RWPE2 (cell line): ENCODE results near the gene UQCRC2.

Experiments
- ATAC-seq: fragments of 200-7000 bp; cut with Tn5 transposase; 3 replicates; pipeline ENCODE4 v1.9.1; 2021; ENCODE audit warnings: low read depth
- DNase-seq: peaks from one replicate; pipeline ENCODE4 v3.0.0-alpha.2; 2020; ENCODE audit warnings: low spot score
- H3K27ac ChIP-seq: fragments of 450-650 bp; 2 replicates; pipeline ENCODE4 v1.5.1; 2017; ENCODE audit warnings: mild to moderate bottlenecking; ENCODE audit not compliant: poor library complexity, severe bottlenecking
- H3K27me3 ChIP-seq: fragments of 250-450 bp; sonication (Bioruptor Pico); 2 replicates; pipeline ENCODE4 v1.5.1; 2021; ENCODE audit warnings: mild to moderate bottlenecking, moderate library complexity; ENCODE audit not compliant: insufficient read depth, poor library complexity, severe bottlenecking
- H3K36me3 ChIP-seq: fragments of 250-450 bp; sonication (Bioruptor Pico); 2 replicates; pipeline ENCODE4 v1.5.1; 2020; ENCODE audit warnings: low read depth, mild to moderate bottlenecking, moderate library complexity
- H3K4me1 ChIP-seq: fragments of 250-450 bp; sonication (Bioruptor Pico); 2 replicates; pipeline ENCODE4 v1.5.1; 2021; ENCODE audit warnings: mild to moderate bottlenecking, moderate library complexity; ENCODE audit not compliant: insufficient read depth, poor library complexity, severe bottlenecking
- H3K4me3 ChIP-seq: fragments of 250-450 bp; sonication (Bioruptor Pico); 2 replicates; pipeline ENCODE4 v1.5.1; 2021; ENCODE audit warnings: mild to moderate bottlenecking, moderate library complexity; ENCODE audit not compliant: severe bottlenecking
- H3K9me3 ChIP-seq: fragments of 250-450 bp; sonication (Bioruptor Pico); 2 replicates; pipeline ENCODE4 v1.5.1; 2021; ENCODE audit warnings: mild to moderate bottlenecking, moderate library complexity; ENCODE audit not compliant: severe bottlenecking
- CTCF ChIP-seq: fragments of 450-650 bp; IDR thresholded peaks from one replicate; pipeline ENCODE4 v1.5.1; 2017; ENCODE audit warnings: mild to moderate bottlenecking, moderate library complexity; ENCODE audit not compliant: poor library complexity, severe bottlenecking

Gene UQCRC2

DNA sequence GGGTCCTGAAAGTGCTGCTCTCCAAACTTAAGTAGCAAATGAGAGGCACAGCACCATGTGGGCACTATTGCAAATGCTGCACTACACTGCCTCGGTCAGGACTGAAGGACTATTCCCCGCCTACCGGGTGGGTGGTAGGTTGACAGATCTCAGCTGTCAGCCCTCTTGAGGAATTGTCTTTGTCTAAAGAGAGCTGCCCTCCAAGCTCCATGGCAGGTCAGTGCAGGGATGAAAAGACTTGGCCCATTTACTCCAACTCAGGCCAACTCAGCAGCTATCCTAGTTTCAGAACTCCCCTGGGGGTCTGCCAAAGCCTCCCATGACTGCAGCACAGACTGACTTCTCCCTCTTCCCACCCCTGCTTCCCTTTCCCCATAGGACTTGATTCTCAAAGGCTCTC lies 51.2 kb downstream of the UQCRC2 start:
- Histone ChIP-seq H3K4me1 (peaks cover 16% of the 10 kb centered on the region), H3K4me3 (no peak overlapping the region), H3K27me3 (no peaks in the 10 kb centered on the region), H3K36me3 (no peaks in the 10 kb centered on the region), H3K9me3 (no peaks in the 10 kb centered on the region), H3K27ac (no peak overlapping the region)
- no peak for DNase-seq
- ATAC-seq = no peak
- no peak for TF ChIP-seq CTCF

DNA sequence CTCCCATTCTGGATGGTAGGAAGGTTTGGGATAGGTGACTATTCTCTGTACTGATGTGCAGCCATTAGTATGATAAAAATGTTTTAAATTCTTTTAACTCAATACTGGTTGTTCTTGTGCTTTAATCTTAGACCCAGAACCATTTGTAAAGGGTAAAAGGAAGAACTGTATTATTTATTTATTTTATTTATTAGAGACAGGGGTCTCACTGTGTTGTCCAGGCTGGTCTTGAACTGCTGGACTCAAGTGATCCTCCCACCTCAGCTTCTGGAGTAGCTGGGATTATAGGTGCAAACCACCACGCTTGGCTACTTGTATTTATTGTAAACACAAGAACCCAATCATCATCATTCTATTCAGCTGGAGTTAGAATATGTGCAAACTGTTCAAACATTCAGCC lies 52.6 kb downstream of the UQCRC2 start:
- ATAC-seq = no peak
- H3K36me3 ChIP-seq = peaks cover 7% of the 10 kb centered on the region; the same call in 1 of the 2 replicates
- no peak overlapping the region for H3K27ac ChIP-seq
- no peak for DNase-seq
- no peaks in the 10 kb centered on the region for H3K27me3 ChIP-seq
- no peak for TF ChIP-seq CTCF
- no peaks in the 10 kb centered on the region for H3K9me3 ChIP-seq
- peaks cover 25% of the 10 kb centered on the region for H3K4me1 ChIP-seq
- no peak overlapping the region for H3K4me3 ChIP-seq

GRCh38 chr16:22006636-22007035 lies 53.5 kb downstream of the UQCRC2 start:
- TF ChIP-seq CTCF = no peak
- no peak overlapping the region for H3K4me3 ChIP-seq
- ATAC-seq = no peak

GRCh38 chr16:22007159-22007508 lies 54.0 kb downstream of the UQCRC2 start:
- H3K4me1 ChIP-seq = peaks cover 25% of the 10 kb centered on the region
- no peaks in the 10 kb centered on the region for H3K27me3 ChIP-seq
- H3K4me3 ChIP-seq = peak overlapping the region; percentile 96
- peak overlapping the region; percentile 66 for H3K27ac ChIP-seq
- DNase-seq (no peak), ATAC-seq (no peak)
- TF ChIP-seq CTCF = no peak
- no peaks in the 10 kb centered on the region for H3K9me3 ChIP-seq
- peaks cover 7% of the 10 kb centered on the region; the same call in 1 of the 2 replicates for H3K36me3 ChIP-seq

More at GRCh38 chr16:22006636-22007035, 53.5 kb downstream of the UQCRC2 start:
- DNase-seq = no peak
- peak overlapping the region; percentile 66 for H3K27ac ChIP-seq
- no peaks in the 10 kb centered on the region for H3K9me3 ChIP-seq
- no peaks in the 10 kb centered on the region for H3K27me3 ChIP-seq
- H3K36me3 ChIP-seq = peaks cover 7% of the 10 kb centered on the region; the same call in 1 of the 2 replicates
- H3K4me1 ChIP-seq = peaks cover 26% of the 10 kb centered on the region

DNA sequence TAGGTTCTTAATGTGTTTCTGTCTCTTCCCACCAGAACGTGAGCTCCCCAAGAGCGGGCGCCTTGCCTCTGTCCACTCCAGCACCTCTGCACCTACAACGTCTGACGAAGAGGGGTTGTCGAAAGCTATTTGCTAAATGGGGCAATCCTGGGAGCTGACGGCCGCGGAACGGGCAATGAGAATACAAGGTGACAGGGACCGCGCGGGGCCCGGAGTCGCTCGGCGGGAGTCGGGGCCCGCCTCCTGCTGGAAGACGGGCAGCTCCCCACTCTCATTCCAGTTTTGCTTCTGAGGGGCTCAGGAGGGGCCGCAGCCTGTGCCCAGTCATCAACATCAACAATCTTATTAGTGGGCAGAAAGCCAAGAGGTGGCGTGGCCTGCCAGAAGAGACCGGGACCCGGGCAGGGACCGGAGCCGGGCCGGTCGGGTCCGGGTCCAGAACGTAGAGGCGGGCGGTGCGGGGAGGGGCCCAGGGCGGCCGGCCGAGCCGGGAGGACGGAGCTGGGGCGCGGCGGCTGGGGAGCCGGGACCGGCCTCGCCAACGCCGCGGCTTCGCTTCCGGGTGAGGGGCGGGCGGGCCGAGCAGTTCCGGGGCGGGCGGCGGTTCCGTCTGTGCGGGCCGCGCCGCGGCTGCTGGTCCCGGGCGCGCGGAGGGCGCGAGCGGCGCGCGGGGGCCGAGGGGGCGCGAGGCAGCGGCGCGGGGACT lies 54.5 kb downstream of the UQCRC2 start, which contains the start of gene MOSMO:
TSS of gene MOSMO (plus strand) at position 603 of the 706 bp plus-strand sequence. CDS start 191 bp downstream, outside the sequence.
- Histone ChIP-seq H3K27ac (peak within 1 kb of the TSS; percentile 66), H3K36me3 (peaks cover 7% of the 10 kb centered on the region; the same call in 1 of the 2 replicates), H3K4me1 (peaks cover 31% of the 10 kb centered on the region), H3K4me3 (peak within 1 kb of the TSS; percentile 96), H3K9me3 (no peaks in the 10 kb centered on the region), H3K27me3 (no peaks in the 10 kb centered on the region)
- no peak for DNase-seq
- no peak for TF ChIP-seq CTCF
- ATAC-seq = peak; percentile 87
